IPS DF 6.9 (cell line): ENCODE measurements around the gene SAFB2.

ENCODE experiments used
- DNase-seq: peaks from one replicate; pipeline ENCODE4 v3.0.0-alpha.2; 2013; ENCODE audit warnings: low read depth, low spot score
- H3K27ac ChIP-seq: one replicate; pipeline ENCODE4 v1.5.1; 2013; ENCODE audit warnings: low read length, control low read depth
- H3K27me3 ChIP-seq: 2 replicates; pipeline ENCODE4 v1.6.1; 2013; ENCODE audit warnings: mild to moderate bottlenecking, low read length; ENCODE audit not compliant: control insufficient read depth, insufficient read depth
- H3K36me3 ChIP-seq: 2 replicates; pipeline ENCODE4 v1.6.1; 2013; ENCODE audit warnings: low read length; ENCODE audit not compliant: control insufficient read depth, insufficient read depth
- H3K4me1 ChIP-seq: 2 replicates; pipeline ENCODE4 v1.6.1; 2013; ENCODE audit warnings: low read length; ENCODE audit not compliant: control insufficient read depth, insufficient read depth
- H3K4me3 ChIP-seq: 2 replicates; pipeline ENCODE4 v1.5.1; 2013; ENCODE audit warnings: mild to moderate bottlenecking, low read length
- H3K9me3 ChIP-seq: 2 replicates; pipeline ENCODE4 v1.6.1; 2013; ENCODE audit warnings: low read length, inconsistent platforms; ENCODE audit not compliant: control insufficient read depth, insufficient read depth
- WGBS: extraction: QIAGEN DNeasy Blood & Tissue Kit; methylation state at CpG from one replicate; pipeline ENCODE4 v1.1.7; 2013; ENCODE audit warnings: mixed read lengths, missing lambda C conversion rate; ENCODE audit not compliant: insufficient read length, insufficient coverage; 5-methylcytosine and 5-hydroxymethylcytosine counted together

The SAFB2 gene

GRCh38 chr19:5545051-5545450 lies 77.5 kb downstream of the SAFB2 start:
- no peak overlapping the region for H3K27ac ChIP-seq
- DNase-seq: no peak
- H3K4me1 ChIP-seq: no peaks in the 10 kb centered on the region
- no peaks in the 10 kb centered on the region for H3K9me3 ChIP-seq
- no CpG with 5 or more reads among the region's 5 CpGs for WGBS
- H3K27me3 ChIP-seq: no peaks in the 10 kb centered on the region
- no peak overlapping the region for H3K4me3 ChIP-seq
- H3K36me3 ChIP-seq: no peaks in the 10 kb centered on the region

- peaks cover 3% of the 10 kb centered on the region for H3K4me1 ChIP-seq
- no peaks in the 10 kb centered on the region for H3K27me3 ChIP-seq
- H3K27ac ChIP-seq: no peak overlapping the region
- DNase-seq: no peak
- no CpG with 5 or more reads among the region's 8 CpGs for WGBS
- H3K36me3 ChIP-seq: no peaks in the 10 kb centered on the region
- no peaks in the 10 kb centered on the region for H3K9me3 ChIP-seq
- H3K4me3 ChIP-seq: no peak overlapping the region
Measured at GRCh38 chr19:5542665-5543064, 79.9 kb downstream of the SAFB2 start.

- Histone ChIP-seq H3K36me3 (no peaks in the 10 kb centered on the region), H3K9me3 (no peaks in the 10 kb centered on the region), H3K4me1 (peaks cover 3% of the 10 kb centered on the region), H3K4me3 (no peak overlapping the region), H3K27me3 (no peaks in the 10 kb centered on the region), H3K27ac (no peak overlapping the region)
- WGBS: no CpG with 5 or more reads among the region's 7 CpGs
- no peak for DNase-seq
Measured at GRCh38 chr19:5541456-5541855, 81.1 kb downstream of the SAFB2 start.

- WGBS: no CpG with 5 or more reads among the region's 10 CpGs
- Histone ChIP-seq H3K36me3 (no peaks in the 10 kb centered on the region), H3K27ac (no peak overlapping the region), H3K4me1 (peaks cover 3% of the 10 kb centered on the region), H3K27me3 (no peaks in the 10 kb centered on the region), H3K4me3 (no peak overlapping the region), H3K9me3 (no peaks in the 10 kb centered on the region)
- no peak for DNase-seq
Measured at GRCh38 chr19:5540208-5540607, 82.4 kb downstream of the SAFB2 start.

- Histone ChIP-seq H3K27ac (no peak overlapping the region), H3K9me3 (no peaks in the 10 kb centered on the region), H3K27me3 (no peaks in the 10 kb centered on the region), H3K4me3 (no peak overlapping the region), H3K36me3 (no peaks in the 10 kb centered on the region), H3K4me1 (peaks cover 3% of the 10 kb centered on the region)
- no peak for DNase-seq
- no CpG with 5 or more reads among the region's 12 CpGs for WGBS
Measured at GRCh38 chr19:5537870-5538269, 84.7 kb downstream of the SAFB2 start.
